Dermis blood vessel endothelial cell (primary cell): ENCODE data around the gene SLC10A7. TPM values are rescaled to one million over a fixed set of nuclear protein-coding genes. Genes with fewer than 3 reads are reported as not detected.

Source experiments
- DNase-seq: peaks from one replicate; pipeline ENCODE4 v3.0.0; 2010
- total RNA-seq: library from RNA; depleted of rRNA; stranded (reverse); fragments of >200 nt; gene quantifications from 2 replicates; pipeline ENCODE4 v1.2.3, GENCODE V29; 2014

The SLC10A7 gene
- total RNA-seq, 1 donor from 2014 or later: 12.8 TPM

DNA sequence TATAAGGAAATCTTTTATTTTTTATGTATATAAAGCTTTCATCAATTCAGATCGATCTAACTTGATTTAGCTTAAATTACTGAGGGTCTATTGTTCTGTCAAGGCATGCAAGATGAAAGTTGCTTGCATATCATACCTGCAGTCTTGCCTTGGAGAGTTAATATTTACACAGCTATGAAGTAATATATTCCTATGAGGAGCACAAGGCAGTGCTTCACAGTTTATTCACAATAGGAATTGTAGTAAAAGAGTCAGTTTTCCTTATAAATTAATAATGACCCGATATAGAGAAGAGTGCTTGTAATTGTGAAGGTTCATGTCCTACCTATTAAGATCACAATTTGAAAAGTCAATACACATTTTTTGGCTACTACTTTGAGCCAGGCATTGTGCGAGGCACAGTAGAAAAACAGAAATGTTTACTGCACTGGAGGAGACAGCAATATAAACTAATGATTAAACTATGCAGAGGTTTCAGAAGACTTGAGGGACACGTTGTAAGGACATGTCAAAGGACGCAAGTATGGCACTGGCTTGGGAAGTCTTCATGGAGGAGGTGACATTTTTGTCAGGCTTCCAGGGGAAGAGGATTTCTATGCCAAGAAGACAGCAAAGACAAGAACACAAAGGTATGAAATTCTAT lies 268.6 kb downstream of the SLC10A7 start:
- no peak for DNase-seq

DNA sequence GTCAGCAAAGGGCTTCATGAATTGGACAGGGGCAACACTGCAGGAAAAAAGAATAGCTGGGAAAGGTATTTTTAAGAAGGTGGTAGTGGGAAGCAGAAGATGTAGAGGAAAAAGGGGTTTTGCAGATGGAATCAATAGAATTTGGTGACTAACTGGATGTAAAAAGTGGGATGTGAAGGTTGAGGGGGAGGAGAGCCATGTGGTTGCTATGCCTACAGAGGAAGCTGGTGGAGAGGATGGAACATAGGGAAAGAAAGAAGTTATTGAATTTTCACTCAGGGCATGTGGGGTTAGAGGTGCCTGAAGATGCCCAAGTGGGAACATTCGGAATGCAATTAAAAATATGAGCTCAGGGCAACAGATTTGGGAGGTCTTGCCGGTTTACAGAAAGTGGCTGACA lies 274.4 kb downstream of the SLC10A7 start:
- DNase-seq: no peak

DNA sequence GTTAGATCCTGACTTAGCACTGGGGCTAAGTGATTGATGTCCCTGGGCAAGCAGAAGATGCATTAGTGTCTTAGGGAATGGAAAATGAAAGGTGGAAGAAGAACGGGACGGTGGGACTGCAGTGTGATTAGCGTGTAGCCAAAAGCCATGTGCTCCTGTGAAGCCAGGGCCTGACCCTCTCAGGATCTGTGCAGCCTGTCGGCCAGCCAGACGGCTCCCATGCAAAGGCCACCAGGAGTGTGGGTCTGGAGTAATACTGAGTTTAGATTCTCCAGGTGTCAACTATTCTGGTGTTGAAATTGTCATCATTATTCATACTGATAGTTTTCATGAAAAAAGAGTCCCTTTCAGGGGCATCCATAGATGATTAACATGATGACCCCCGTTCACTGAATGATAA lies 275.4 kb downstream of the SLC10A7 start:
- no peak for DNase-seq

DNA sequence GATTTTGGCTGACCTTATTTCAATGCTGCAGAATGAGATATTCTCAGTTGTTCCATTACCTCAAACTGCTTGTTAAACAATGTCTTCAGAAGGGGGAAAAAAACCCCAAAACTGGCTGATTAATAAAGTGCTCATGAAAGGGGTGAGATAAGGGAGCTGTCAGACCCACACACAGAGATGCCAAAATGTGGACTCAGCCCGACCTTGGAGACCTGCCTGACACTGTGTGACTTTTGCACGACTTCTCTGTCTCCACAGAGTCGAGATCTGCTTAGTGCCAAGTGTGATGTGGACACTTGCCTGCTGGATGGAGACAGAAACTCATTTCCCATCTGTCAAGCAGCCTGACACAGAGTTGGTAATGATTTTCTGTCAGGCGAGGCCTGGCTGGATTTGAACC lies 275.9 kb downstream of the SLC10A7 start:
- no peak for DNase-seq

DNA sequence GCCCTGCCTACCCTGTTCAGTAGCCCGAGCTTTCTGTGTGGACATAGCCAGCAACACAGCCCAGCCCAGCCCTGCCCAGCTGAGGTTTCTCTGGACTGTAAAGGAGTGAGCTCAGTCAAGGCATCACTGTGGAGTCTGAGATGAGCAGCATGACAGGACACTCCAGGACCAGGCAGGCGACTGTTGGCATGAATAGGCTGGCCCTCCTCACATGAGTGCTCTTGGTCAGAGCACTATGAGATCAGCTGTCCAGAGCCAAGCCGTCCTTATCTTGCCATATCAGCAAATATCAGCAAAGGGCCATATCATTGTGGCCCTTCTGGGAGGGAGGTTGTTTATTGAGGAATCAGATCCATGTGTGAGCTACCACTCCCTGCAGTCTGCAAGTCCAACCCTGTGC lies 276.5 kb downstream of the SLC10A7 start:
- no peak for DNase-seq

DNA sequence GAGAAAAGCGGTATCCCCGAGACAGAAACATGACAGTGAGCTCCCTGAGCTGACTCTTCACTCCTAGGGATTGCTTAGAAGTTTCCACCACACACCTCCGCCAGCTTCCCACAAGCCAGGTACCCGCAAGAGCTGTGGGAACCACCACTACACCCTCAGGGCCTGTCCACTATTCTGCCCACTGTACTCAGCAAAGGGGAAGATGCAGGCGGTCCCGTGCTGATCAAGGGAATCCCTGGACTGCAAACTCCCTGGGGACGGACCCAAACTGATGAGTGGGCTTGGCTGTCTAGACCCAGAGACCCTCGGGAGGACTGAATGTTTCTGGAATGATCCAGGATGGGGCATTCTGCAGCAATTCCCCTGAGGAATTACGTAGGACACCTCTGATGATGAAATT lies 277.2 kb downstream of the SLC10A7 start:
- DNase-seq: no peak

DNA sequence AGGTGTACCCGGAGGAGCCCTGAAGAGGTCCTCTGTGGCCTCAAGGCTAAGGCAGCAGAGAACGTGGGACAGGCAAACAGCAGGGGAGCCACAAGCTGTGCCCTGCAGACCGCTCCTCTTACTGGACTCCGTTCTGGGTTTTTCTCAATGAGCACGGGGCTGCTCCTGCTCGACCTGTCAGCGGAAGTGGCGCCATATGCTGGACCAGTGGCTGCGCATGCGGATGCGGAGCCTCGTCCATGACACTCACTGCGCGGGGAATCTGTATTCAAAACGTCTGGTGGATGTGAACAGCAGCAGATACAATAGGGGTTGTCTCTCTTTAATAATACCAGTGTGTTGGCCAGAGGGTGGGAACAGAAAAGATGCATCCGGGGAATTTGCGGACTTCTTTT lies 277.9 kb downstream of the SLC10A7 start:
- no peak for DNase-seq

DNA sequence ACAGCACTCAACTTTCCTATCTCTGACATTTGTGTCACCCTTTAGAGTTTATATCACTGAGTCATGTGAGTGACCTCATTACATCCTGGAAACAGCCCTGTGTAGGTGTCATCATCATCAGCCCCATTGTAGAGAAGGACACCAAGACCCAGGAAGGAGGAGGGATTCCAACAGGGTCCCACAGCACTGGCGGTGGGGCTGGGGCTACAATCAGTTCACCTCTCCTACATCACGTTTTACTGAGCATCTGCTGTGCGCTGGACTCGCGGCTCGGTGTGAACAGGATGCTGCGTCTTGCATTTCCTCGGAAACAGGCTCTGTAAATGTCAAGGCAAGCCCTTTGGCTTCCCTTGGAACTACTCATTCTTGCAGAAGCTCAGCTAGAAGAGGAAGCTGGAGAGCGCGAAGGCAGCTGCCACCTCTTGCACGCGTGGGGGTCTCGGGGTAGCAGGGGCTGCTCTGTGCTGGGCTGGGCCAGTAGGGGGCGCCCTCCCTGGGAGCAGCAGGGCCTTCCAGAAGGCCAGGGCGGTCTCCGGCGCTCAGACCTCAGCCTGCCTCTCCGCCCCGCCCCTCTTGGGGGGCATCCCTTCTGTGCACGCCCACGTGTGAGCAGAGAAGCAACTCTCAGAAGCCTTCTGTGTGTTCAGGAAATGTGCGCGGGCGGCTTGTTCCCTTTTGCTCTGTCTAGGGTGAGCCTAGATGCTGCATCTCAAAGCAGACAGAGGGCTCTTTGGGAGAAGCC lies 278.4 kb downstream of the SLC10A7 start:
- peak; percentile 68 for DNase-seq

DNA sequence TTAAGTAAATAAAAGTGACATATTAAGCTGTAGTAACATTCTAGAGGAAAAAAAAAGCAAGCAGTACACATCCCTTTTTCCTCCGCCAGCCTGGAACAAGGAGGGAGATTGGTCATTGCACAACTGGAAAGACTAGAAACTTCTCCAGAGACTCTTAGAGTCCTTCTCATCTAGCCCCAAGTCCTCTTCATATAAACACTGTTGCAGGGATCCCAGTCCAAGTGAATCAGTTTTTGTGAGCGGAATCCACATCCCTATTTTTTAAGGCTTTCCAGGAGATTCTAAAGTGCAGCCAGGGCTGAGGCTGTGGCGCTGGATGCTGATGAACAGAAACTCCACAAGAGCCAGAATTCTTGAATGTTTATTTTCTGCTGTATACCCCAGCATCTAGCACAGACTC lies 283.6 kb downstream of the SLC10A7 start:
- no peak for DNase-seq

DNA sequence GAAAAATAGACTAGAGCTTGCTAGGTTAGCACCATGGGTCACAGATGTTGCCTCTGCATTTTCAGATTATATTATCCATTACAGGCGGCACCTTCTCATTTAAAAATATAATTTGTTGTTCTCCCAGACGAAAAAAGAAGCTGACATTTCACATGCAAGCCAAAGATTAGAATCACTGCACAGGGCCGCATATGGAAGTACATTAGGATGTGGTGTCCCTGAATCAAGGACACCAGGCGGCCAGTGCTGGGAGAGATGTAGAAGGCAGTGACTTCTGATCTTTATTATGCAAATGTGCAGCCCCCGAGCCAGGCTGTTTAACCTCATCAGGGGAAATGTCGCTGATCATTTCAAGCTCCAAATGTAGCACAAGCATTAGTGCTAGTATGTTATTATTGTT lies 284.6 kb downstream of the SLC10A7 start:
- DNase-seq: no peak

DNA sequence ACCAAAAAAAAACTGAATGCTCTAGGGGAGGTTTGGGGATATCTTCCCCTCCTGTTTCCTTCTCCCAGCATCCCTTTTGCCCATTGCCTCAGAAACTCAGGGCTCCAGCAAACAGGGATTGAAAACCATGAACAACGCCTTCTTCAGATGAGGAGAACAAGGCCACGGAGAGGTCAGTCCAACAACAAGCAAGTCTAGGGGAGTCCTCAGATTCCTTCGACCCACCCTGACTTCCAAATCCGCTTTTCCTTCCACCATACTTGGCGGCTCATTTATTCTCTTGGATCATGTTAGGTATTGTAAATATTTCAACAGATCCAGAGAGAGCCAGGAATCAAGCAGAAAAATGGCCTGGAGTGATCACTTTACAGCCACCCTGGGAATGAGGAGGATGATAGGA lies 285.5 kb downstream of the SLC10A7 start:
- DNase-seq: no peak

DNA sequence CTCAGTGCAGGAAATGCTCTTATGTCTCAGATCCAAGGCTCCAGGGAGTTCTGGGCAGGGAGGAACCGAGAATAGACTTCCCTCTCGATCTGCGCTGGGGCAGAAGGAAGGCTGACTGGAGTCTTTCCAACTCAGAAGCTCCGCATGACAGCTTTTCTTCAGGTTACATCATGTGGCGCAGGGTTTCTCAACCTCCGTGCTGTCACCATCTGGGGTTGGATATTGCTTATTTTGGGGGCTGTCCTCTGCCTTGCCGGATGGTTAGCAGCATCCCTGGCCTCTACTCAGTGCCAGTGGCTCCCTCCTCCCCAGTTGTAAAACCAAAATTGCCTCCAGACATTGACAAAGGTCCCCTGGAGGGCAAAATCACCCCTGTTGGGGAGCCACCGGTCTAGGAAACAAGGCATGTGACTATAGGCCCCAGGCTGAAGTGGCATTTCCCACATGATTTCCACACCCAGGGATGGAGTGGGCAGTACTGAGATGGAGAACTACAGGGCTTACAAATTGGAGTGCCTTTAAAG lies 286.0 kb downstream of the SLC10A7 start:
- no peak for DNase-seq

DNA sequence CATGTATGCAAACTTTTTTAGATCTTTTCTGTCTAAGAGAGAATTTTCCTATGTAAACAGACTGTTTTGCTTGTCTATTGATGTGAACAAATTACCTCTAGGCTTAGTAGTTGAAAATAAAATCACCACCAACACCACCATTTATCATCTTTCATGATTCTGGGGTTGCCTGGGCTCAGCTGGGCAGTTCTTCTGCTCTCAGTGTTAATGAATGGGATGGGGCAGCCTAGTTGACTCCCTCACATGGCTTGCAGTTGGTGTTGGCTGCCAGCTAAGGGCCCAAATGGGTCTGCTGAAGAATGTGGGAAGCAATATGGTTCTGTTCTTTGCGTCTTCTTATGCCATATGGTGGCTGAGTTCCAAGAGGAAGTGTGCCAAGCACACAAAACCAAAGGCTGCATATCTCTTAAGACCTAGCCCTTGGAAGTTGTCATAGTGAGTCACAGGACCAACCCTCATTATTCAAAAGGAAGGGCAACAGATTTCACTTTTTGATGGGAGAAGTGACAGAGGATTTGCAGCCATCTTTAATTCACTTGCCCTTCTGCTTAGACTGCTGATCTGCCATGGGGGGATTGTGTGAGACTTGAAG lies 289.5 kb downstream of the SLC10A7 start:
- no peak for DNase-seq

DNA sequence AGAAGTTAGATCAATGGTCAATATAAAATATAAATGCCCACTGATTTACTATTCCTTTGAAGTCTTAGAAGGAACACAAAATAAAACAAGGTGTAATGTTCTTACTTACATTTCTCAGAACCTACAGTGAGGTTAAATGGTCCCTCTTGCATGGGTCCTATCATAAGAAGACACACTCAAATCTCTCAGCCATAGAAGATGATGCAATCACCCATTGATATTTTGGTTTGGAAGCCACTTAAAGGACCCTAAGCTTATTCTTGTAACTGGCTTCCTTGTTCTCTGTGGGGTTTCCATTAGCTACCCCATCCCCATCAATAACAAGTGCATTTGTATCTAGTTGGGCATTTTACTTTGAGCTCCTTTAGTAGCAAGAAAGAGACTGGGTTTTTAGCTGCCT lies 292.3 kb downstream of the SLC10A7 start:
- no peak for DNase-seq

DNA sequence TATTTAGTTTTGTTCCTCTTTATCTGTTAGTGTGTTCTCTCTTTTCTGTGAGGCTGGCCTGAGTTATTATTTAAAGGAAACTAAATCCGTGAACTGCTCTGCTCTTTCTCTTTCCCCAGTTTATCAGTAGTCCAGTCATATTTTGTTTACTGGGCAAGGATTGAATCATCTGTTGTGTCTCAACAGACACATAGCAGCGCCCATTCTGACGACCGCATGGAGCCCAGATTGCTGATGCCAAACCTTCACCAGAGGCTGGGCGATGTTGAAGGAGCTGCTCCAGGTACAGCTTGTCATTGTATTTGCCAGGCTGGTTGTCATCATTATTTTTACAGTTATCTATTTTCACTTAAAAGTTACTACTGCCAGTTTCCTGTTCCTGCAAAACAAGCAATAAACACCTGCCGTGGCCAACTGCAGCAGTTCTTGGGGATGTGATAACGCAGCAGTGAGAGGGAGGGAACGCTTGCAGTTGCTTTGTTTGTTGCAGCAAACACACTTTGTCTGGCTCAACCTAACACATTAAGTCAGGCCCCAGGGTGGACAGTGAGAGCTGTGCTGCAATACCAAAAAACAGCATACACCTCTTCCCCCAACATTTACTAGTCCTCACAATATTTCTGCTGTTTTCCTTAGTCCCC lies 297.3 kb downstream of the SLC10A7 start:
- DNase-seq: no peak

DNA sequence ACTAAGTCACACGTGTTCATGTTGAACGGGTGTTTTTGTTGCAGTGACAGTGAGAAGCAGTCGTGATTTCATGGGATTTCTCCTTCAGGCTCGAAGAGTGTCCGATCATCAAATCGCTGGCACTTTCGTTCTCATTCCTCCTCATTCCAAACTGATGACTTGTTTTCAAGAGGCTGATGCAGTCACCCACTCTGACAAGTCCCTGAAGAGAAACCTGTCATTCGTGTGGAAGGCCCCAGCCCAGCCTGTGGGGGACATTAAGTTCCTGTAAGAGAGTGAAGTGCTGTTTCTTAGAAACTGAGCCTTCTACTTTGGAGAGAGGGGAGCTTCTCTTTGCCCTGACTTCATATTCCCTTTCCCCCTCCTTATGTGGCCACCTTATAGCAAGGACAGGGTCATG lies 299.4 kb downstream of the SLC10A7 start:
- no peak for DNase-seq

DNA sequence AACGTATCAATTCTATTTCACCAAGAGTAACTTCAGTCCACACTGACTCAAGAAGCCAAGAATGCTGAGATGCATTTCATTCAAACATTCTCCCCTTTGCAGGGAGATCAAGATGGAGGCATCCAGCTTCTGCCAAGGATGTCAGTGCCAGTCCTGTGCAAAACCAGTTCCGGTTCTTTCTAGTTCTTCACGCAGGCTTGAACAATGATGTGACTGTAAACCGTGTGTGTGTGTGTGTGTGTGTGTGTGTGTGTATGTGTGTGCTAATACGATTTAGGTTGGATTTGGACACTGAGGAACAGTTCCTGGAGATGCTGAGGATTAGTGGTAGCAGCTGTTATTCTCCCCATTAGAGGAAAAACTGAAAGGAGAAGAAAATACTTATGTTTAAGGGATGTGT lies 307.5 kb downstream of the SLC10A7 start, which contains the start of gene REELD1:
REELD1 (plus strand) TSS at position 301 of the 400 bp plus-strand sequence. CDS start 2,415 bp downstream, outside the sequence.
- DNase-seq: no peak

DNA sequence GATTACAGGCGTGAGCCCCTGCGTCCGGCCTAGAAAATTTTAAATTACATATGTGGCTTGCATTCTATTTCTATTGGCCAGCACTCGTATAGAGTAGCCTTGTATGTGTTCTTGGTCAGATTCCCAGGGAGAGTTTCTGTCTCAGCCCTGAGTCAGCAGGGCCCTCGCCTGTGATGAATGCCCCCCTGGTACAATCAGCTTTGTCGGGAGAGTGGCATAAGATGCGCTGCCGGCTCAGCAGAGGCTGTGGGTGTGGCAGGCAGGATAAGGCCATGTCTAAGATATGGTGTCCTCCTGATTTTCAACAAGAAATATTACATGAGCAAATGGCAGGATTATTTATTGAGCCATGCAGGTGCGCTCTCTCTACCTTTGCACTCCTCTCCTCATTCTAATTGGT lies 309.0 kb downstream of the SLC10A7 start:
- DNase-seq: no peak

DNA sequence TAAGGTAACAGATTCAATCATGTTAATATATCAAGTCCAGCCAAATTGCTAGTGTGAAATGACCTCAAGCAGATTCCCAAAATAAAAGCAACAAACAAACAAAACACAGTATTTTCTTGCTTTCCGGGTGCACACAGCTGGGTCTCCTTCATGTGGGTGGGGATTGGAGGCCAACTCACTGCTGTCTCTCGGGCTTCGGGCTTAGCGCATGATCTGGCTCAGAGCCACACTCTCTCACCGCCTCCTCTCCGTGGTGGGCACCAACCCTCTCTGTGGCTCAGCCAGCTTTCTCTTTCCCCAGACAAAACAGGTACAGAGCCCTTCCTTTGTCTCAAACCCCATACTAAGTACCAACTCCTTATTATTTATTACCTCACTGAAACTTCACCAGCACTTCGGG lies 310.3 kb downstream of the SLC10A7 start:
- DNase-seq: no peak

DNA sequence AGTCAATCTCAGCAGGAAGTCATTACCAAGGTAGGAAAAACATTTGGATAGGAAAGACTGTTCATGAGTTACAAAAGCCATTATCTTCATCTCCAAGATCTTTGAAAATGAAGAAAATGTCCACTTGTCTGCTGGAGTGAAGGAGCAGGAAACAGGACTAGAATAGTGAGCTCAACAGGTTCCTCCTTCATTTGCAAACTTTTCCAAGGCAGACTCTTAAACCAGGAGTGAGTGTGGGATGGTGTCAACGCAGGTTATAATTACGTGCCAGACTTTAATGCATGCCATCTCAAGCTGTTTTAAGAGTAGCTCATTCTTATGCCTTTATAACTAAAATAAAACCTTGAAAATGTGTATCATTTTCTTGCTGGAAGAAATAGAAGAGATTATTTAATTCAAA lies 310.9 kb downstream of the SLC10A7 start:
- DNase-seq: no peak

DNA sequence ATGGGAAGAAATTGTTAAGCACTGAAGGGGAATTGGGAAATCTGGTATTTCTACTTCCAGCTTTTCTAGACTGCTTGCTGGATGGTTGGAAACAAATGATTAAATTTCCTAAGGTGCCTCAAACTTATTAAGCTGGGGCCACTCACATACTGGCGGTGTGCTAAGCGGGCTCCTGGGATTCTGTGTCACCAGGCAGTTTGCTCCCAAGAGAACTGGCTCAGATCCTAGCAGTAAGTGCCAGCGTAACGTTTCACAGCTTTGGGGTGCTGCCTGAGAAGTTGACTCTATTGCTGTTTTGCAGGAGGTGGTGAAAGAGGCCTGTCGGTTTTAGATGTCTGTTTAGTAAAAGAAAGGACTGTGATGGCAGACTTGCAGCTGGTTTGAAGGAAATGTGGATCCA lies 314.3 kb downstream of the SLC10A7 start:
- no peak for DNase-seq
